GM18508 (cell line): ENCODE measurements around the gene UNKL.

ENCODE experiments used
- ATAC-seq: cut with Tn5 transposase; IDR thresholded peaks from one replicate; pipeline ENCODE4 v1.9.1; 2021; ENCODE audit warnings: moderate number of reproducible peaks; ENCODE audit not compliant: insufficient read depth, unreplicated experiment

UNKL gene

DNA sequence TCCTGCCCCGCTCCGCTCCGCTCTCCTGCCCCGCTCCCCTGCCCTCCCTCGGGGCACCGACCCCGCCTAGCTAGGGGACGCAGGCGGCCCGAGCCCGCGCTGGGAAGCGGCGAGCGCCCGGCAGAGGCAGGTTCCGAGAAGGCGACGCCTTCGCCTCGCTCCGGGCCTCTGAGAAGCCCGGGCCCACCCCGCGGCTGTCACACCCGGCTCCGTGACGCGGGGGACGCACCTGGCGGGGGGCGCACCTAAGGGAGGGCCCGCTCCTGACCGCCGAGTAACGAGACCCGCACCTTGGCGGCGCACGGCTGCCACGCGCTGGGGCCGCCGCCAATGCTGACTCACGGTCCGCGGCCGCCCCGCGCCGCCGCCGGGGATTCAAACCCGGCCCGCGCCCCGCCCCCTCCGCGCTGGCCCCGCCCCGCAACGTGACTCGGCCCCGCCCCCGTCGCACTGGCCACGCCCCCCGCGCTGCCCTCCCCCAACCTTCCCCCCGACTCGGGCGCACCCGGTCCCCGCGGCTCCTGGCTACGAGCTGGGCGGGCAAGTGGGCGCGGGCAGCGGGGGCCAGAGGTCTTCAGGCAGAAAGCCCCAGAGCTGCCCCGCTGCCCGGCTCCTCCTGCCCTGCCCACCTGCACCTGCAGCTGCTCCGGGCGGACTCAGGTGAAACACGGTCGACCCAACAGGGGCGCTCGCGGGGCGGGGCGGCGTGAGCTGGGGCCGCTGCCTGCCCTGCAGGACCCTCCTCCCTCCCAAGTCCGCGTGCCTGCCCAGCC, 35.0 kb downstream of the UNKL start:
- ATAC-seq: no peak

GRCh38 chr16:1378804-1379303, 35.6 kb downstream of the UNKL start:
- no peak for ATAC-seq

DNA sequence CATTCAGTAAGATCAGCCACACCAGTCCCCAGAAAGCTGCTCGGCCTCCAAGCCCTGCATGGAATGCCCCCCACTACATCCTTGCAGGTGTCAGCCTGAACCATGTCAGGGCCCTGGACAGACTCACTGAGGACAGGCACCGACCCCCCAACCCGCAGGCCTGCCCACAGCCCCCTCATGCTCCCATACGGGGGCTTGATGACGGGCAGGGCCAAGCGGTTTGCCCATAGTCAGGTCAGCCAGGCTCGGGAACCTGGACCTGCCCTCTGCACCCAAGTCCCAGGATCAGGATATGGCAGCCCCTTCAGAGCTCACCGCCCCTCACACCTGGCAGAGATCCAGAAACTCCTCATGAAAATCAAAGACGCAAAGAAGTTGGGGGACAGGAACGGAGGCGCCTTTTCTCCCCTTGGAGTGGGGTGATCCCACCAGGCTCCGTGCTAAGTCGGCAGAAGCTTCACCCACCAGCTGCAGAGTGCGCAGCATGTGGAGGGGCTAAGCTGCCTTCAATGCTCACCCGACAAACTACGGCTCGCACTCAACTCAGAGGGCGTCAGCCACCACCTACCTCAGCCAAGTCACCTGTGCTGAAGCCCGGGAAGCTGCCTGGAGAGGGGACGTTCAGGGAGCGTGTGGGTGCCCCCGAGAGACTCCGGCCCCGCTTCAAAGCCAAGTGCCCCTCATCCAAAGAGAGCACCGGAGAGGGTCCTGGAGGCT, 36.3 kb downstream of the UNKL start:
- ATAC-seq: no peak

GRCh38 chr16:1377406-1378010, 37.0 kb downstream of the UNKL start:
- ATAC-seq: no peak

DNA sequence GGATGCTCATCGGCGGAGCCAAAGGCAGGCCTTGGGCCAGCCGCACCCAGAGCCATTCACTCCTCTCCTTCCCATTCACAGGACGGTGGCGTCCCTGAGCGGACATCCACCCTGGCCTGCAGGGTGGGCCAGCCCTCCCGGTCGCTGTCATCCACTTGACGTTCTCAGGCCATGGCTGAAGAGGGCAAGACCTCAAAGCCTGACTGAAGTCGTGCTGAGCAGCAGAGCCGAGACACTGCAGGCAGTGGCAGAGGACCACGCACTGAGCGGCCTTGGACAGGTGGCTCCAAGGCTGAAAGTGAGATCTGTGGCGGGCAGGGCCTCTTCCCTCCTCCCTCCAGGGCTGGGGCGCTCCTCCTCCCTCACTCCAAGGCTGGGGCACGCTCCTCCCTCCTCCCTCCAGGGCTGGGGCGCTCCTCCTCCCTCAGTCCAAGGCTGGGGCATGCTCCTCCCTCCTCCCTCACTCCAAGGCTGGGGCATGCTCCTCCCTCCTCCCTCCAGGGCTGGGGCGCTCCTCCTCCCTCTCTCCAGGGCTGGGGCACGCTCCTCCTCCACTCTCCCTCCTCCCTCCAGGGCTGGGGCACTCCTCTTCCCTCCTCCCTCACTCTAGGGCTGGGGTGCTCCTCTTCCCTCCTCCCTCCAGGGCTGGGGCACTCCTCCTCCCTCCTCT, 38.6 kb downstream of the UNKL start:
- no peak for ATAC-seq

DNA sequence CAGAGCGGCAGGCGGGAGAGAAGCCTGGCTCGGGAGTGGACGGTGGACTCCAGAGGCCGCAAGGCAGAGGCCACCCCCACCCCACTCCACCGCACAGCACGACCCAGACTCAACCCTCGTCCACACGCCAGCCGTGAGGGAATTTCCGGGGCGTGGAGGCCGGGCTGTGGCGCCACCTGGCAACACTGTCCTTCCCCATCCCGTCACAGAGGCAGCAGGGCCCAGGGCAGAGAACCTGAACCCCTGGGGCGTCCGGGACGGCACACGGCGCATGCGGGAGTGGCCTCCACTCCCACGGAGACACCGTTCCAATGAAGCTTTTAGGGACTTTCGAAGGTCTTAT, 39.2 kb downstream of the UNKL start:
- ATAC-seq: no peak

DNA sequence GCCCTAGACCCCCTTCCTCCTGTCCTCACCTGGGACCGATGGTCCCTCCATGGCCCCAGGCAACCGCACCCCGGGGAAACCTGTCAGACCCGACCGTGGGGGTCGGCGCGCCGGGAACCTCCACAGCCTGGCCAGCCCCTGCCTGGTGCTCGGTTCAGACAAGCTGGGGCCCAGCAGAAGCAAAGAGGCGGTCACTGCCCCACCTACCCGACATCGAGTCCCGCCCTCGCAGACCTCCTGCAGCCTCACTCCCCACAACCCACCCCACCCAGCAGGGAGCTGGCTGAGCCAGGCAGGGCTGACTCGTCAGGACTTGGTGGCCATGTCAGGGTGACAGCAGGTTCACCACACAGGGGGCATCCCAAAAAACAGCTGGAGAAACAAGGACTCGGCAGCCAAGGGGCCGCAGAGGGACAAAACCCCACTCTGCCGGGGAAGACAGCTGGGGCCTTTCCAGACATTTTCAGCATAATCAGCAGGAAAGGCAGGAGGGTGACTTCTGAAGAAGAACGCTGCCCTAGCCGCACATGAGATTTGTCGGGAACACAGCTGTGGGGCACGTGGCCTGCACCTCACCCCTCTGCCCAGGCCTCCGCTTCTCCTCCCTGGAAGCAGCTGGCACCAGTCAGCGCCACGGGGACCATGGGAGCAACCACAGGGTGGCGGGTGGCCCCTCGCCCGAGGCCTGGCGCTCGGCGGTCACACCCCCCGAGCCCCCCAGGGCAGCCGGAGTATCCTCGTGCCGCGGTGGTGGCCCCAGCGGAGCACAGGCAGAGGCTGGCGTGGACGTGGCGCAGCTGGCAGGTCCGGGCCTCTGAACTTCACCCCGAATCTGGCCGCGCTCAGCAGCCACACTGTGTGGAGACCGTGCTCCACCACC, 39.8 kb downstream of the UNKL start:
- no peak for ATAC-seq

DNA sequence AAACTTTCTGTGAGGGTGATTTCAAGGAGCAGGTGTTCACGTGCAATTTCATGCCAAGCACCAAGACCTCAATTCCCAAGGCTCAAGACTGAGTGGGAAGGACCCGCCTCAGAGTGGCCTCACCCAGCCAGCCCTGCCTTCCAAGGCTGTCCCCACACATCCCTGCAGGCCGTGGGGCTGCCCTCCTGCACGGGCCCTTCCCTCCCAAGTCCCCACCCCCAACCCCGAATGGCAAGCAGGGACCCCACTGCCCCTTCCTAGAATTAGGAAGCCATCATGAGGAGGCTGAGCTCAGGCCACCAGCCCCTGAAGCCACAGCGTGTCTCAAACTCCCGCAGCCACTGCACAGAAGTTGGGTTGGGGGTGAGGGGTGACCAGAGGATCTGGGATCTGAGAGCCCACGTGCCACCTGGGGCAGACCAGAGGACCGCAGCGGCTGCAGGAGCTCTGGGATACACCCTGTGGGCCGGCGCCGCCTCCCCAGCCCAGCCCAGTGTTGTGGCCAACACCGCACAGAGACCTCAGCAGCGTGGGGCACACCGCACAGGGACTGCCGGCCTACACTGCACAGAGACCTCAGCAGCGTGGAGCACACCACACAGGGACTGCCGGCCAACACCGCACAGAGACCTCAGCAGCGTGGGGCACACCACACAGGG, 42.1 kb downstream of the UNKL start:
- no peak for ATAC-seq

DNA sequence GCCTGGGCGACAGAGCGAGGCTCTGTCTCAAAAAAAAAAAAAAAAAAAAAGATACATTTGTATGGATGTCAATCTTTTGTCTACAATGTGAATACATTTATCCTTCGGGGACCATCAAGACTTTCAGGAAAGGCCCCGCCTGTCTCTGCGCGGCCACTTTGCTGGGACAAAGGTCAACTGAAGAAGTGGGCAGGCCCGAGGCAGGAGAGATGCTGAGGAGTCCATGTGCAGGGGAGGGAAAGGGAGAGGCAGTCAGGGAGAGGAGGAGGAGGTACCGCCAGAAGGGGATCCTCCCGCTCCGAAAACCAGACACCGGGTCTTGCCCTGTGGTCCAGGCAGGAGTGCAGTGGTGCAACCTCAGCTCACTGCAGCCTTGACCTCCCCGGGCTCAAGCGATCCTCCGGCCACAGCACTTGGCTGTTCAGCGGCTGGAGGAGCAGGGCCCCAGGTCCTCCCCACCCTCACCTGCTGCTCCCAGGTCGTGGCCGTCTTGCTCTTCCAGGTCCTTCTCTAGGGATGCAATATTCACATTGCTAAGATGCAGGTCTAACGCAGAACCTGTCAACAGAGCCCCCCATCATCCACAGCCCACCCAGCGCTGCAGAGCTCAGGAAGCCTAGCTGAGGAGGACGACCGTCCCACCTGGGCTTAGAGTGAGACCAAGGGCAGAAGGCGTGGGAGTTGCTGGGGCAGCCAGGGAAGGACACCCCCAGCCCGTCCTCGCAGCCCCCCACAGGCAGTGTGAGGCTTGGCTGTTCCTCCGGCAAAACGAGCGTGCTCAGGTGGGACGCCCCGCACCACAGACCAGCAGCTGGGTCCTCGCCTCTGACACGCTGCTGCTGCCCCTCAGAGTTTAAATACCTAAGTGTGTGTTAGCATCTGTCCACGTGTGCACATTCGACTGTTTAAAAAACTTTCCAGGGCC, 43.2 kb downstream of the UNKL start:
- ATAC-seq: no peak

- ATAC-seq: no peak
Observed at GRCh38 chr16:1367486-1368174, 46.9 kb downstream of the UNKL start.

- ATAC-seq: no peak
Observed at GRCh38 chr16:1366712-1367299, 47.7 kb downstream of the UNKL start.

DNA sequence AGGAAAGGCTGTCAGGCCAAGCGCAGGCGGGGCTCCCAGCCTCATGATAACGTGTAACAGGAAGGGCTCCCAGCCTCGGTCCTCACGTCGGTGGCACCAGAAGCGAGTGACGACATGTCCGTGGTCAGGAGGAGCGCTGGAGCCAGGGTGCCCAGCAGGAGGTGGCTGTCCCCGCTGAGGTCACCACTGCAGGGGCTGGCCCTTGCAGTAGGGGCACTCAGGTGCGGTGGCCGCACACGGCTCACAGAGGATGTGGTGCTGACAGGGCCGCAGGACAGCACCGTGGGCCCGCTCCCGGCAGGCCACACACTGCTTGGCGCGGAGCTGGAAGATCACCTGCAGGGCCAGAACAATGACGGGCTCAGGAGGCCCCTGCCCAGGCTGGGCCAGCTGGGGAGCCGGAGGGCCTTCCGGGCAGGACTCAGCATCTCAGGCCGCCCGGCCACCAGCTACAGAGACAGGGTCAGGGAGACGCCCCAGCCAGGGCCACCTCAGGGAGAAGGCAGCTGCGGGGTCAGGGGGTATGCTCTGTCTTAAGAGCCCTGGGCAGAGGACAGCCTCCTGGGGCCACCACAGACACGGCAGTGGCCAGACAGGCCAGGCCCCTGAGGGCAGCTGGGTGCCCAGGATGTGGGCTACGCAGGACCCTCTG, 48.3 kb downstream of the UNKL start:
- no peak for ATAC-seq

GRCh38 chr16:1364510-1364909, 50.0 kb downstream of the UNKL start:
- no peak for ATAC-seq

- ATAC-seq: no peak
Observed at GRCh38 chr16:1363501-1364041, 50.9 kb downstream of the UNKL start.

- ATAC-seq: no peak
Observed at GRCh38 chr16:1362807-1363206, 51.7 kb downstream of the UNKL start.

DNA sequence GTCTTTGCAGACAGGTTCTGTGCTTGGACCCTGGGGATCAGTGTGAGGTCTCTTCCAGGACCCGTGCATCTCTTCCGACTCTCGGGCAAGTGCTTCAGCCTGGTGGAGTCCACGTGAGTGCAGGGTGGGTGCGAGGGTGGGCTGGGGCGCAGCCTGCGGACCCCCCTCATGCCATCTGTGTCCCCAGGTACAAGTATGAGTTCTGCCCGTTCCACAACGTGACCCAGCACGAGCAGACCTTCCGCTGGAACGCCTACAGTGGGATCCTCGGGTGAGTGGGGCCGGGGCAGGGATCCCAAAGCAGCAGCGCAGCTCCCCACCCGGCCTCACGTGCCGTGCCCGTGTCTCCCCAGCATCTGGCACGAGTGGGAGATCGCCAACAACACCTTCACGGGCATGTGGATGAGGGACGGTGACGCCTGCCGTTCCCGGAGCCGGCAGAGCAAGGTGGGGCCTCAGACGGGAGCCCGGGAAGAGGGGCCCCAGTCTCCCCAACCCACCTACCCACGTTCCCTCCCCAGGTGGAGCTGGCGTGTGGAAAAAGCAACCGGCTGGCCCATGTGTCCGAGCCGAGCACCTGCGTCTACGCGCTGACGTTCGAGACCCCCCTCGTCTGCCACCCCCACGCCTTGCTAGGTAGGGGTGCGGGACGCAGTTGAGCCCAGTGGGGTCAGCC, 52.7 kb downstream of the UNKL start:
- no peak for ATAC-seq
